OCI-LY1 (cell line): ENCODE results near the gene TUBA4B.

Experiments
- EZH2 ChIP-seq: fragments of 200-600 bp; sonication (generic), shearing (Covaris generic); IDR thresholded peaks from 2 replicates; pipeline ENCODE4 v1.8.0; 2017; ENCODE audit warnings: borderline replicate concordance, mixed run types, mild to moderate bottlenecking, antibody characterized with exemption, low read length, moderate library complexity, mixed read lengths
- TF ChIP-seq, protein P1 (sequence below): fragments of 200-600 bp; sonication (generic), shearing (Covaris generic); IDR thresholded peaks from 2 replicates; pipeline ENCODE4 v1.5.1; 2017; ENCODE audit warnings: mild to moderate bottlenecking, antibody characterized with exemption, low read length, moderate library complexity, mixed read lengths

- TF ChIP-seq, protein P1, sequence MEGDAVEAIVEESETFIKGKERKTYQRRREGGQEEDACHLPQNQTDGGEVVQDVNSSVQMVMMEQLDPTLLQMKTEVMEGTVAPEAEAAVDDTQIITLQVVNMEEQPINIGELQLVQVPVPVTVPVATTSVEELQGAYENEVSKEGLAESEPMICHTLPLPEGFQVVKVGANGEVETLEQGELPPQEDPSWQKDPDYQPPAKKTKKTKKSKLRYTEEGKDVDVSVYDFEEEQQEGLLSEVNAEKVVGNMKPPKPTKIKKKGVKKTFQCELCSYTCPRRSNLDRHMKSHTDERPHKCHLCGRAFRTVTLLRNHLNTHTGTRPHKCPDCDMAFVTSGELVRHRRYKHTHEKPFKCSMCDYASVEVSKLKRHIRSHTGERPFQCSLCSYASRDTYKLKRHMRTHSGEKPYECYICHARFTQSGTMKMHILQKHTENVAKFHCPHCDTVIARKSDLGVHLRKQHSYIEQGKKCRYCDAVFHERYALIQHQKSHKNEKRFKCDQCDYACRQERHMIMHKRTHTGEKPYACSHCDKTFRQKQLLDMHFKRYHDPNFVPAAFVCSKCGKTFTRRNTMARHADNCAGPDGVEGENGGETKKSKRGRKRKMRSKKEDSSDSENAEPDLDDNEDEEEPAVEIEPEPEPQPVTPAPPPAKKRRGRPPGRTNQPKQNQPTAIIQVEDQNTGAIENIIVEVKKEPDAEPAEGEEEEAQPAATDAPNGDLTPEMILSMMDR: no peak
- TF ChIP-seq EZH2: no peak
Measured at GRCh38 chr2:219282375-219282774, 29.3 kb downstream of the TUBA4B start.
